Smooth muscle cell (in vitro differentiated cells): ENCODE results near the gene HRH3. TPM values are rescaled to one million over a fixed set of nuclear protein-coding genes. Genes with fewer than 3 reads are reported as not detected.

Experiments
- DNase-seq: peaks from one replicate; lab custom pipeline; 2025; ENCODE audit not compliant: unreplicated experiment; lab: John Stamatoyannopoulos, UW
- H2AFZ ChIP-seq: fragments of 200-600 bp; sonication (generic); 2 replicates; pipeline ENCODE4 v1.6.0; 2016; ENCODE audit warnings: antibody characterized with exemption, low read depth, mild to moderate bottlenecking
- H3F3A ChIP-seq: fragments of 200-600 bp; sonication (generic); 2 replicates; pipeline ENCODE4 v1.6.0; 2017; ENCODE audit warnings: antibody characterized with exemption, low read depth
- H3K27ac ChIP-seq: fragments of 200-600 bp; sonication (generic); 2 replicates; pipeline ENCODE4 v1.5.1; 2016; ENCODE audit warnings: low read depth, mild to moderate bottlenecking
- H3K27me3 ChIP-seq: fragments of 200-600 bp; sonication (generic); 2 replicates; pipeline ENCODE4 v1.6.1; 2016; ENCODE audit warnings: low read depth, mild to moderate bottlenecking
- H3K36me3 ChIP-seq: fragments of 200-600 bp; sonication (generic); 2 replicates; pipeline ENCODE4 v1.5.1; 2016; ENCODE audit warnings: low read depth
- H3K4me1 ChIP-seq: fragments of 200-600 bp; sonication (generic); 2 replicates; pipeline ENCODE4 v1.5.1; 2016; ENCODE audit warnings: low read depth
- H3K4me2 ChIP-seq: fragments of 200-600 bp; sonication (generic); 2 replicates; pipeline ENCODE4 v1.6.0; 2016; ENCODE audit warnings: mild to moderate bottlenecking
- H3K4me3 ChIP-seq: fragments of 200-600 bp; sonication (generic); 2 replicates; pipeline ENCODE4 v1.5.1; 2016; ENCODE audit warnings: mild to moderate bottlenecking
- H3K79me2 ChIP-seq: fragments of 200-600 bp; sonication (generic); 2 replicates; pipeline ENCODE4 v1.6.0; 2016; ENCODE audit warnings: low read depth, mild to moderate bottlenecking
- H3K9ac ChIP-seq: fragments of 200-600 bp; sonication (generic); 2 replicates; pipeline ENCODE4 v1.6.0; 2016; ENCODE audit warnings: low read depth
- H3K9me3 ChIP-seq: fragments of 200-600 bp; sonication (generic); replicated peaks from 2 replicates; pipeline ENCODE4 v1.5.1; 2016; ENCODE audit warnings: low read depth
- H4K20me1 ChIP-seq: fragments of 200-600 bp; sonication (generic); 2 replicates; pipeline ENCODE4 v1.6.0; 2016; ENCODE audit warnings: low read depth
- WGBS: methylation state at CpG from one replicate; pipeline ENCODE4 v1.1.7; 2016; ENCODE audit warnings: low lambda C conversion rate; 5-methylcytosine and 5-hydroxymethylcytosine counted together
- polyA plus RNA-seq: library from polyadenylated mRNA; unstranded; fragments of >200 nt; fragmentation: Nextera tagmentation; extraction: Ambion mirVana; gene quantifications from 2 replicates; pipeline ENCODE4 v1.2.1, GENCODE V29; 2016
- total RNA-seq: library from RNA; depleted of rRNA; stranded (reverse); fragments of >200 nt; gene quantifications from 2 replicates; pipeline ENCODE4 v1.2.3, GENCODE V29; 2014
- TF ChIP-seq, protein P1 (sequence below): fragments of 200-600 bp; sonication (generic); IDR thresholded peaks from 2 replicates; pipeline ENCODE4 v1.5.1; 2017; ENCODE audit warnings: borderline replicate concordance, mild to moderate bottlenecking, antibody characterized with exemption; ENCODE audit not compliant: insufficient read depth, poor library complexity, severe bottlenecking

HRH3 gene
- total and polyA plus RNA-seq, 2 experiments from 2014 or later = not detected

DNA sequence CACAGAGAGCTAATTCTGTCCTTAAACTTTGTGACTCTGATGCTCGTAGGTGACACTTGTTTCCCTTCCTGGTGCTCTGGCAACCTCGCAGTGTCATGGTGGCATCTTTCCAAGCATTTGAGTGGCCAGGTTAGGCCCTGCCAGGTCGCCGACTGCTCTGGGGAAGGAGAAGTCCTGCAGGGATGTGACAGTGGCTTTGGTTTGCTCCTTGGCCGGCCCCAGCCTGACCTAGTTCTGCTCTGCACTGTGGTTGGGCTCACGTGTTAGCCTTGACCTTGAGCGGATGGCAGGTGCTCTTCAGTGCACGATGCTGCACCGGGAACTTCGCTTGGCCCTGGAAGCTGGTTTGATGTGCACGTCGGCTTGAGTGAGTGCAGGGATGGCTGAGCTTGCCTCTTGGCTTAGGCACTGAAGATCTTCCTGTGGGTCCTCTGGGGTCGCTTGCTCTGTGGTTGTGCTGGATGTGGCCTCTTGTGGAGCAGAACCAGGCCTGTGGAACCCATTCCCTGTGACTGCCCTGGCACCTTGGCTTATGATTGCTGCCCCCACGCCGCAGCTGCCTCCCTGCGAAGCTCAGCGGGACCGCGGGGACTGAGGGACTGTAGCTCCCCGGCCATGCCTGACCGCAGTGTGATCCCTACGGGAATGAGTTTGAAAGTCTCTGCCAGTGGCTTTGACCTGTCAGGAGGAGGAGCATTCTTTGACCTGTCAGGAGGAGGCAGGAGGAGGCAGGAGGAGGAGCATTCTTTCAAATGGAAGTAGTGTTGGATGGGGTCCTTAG is 27.0 kb upstream of the HRH3 start:
- no peak overlapping the region for H3K4me2 ChIP-seq
- H3K36me3 ChIP-seq = no peaks in the 10 kb centered on the region
- no peak overlapping the region for H2AFZ ChIP-seq
- H3K9ac ChIP-seq = no peak overlapping the region
- DNase-seq = no peak
- WGBS = 94% methylated on average over 22 of the region's 22 CpGs
- TF ChIP-seq, protein P1, sequence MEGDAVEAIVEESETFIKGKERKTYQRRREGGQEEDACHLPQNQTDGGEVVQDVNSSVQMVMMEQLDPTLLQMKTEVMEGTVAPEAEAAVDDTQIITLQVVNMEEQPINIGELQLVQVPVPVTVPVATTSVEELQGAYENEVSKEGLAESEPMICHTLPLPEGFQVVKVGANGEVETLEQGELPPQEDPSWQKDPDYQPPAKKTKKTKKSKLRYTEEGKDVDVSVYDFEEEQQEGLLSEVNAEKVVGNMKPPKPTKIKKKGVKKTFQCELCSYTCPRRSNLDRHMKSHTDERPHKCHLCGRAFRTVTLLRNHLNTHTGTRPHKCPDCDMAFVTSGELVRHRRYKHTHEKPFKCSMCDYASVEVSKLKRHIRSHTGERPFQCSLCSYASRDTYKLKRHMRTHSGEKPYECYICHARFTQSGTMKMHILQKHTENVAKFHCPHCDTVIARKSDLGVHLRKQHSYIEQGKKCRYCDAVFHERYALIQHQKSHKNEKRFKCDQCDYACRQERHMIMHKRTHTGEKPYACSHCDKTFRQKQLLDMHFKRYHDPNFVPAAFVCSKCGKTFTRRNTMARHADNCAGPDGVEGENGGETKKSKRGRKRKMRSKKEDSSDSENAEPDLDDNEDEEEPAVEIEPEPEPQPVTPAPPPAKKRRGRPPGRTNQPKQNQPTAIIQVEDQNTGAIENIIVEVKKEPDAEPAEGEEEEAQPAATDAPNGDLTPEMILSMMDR = no peak
- peaks cover 100% of the 10 kb centered on the region for H4K20me1 ChIP-seq
- no peak overlapping the region for H3K27ac ChIP-seq
- peaks cover 100% of the 10 kb centered on the region for H3K79me2 ChIP-seq
- H3F3A ChIP-seq = no peaks in the 10 kb centered on the region
- H3K27me3 ChIP-seq = no peaks in the 10 kb centered on the region
- H3K9me3 ChIP-seq = no peaks in the 10 kb centered on the region
- H3K4me1 ChIP-seq = no peaks in the 10 kb centered on the region
- H3K4me3 ChIP-seq = no peak overlapping the region

DNA sequence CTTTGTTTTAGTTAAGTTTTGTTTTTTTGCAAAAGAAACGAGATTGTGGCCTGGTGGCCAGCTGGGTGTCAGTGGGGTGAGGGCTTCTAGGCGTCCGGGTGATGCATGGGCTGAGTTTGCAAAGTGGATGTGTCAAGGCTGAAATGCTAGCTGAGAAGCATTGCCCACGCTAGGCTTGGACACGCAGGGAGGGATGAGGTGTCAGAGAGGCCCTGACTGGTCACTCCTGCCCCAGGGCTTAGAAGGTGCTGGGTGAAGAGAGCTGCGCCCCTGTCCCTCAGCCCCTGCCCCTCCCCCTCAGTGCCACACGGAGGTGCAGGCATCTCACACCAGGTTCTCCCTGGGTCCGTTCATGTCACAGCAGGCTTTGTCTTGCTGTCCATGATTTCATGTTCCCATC is 26.4 kb upstream of the HRH3 start:
- H3K27ac ChIP-seq = no peak overlapping the region
- no peak overlapping the region for H3K9ac ChIP-seq
- H3K9me3 ChIP-seq = no peaks in the 10 kb centered on the region
- H3F3A ChIP-seq = no peaks in the 10 kb centered on the region
- no peaks in the 10 kb centered on the region for H3K36me3 ChIP-seq
- DNase-seq = no peak
- H3K4me1 ChIP-seq = no peaks in the 10 kb centered on the region
- H3K4me2 ChIP-seq = no peak overlapping the region
- H4K20me1 ChIP-seq = peaks cover 100% of the 10 kb centered on the region
- no peaks in the 10 kb centered on the region for H3K27me3 ChIP-seq
- H2AFZ ChIP-seq = no peak overlapping the region
- H3K4me3 ChIP-seq = no peak overlapping the region
- WGBS = 87% methylated on average over 8 of the region's 8 CpGs
- TF ChIP-seq, protein P1 = no peak
- H3K79me2 ChIP-seq = peaks cover 100% of the 10 kb centered on the region

DNA sequence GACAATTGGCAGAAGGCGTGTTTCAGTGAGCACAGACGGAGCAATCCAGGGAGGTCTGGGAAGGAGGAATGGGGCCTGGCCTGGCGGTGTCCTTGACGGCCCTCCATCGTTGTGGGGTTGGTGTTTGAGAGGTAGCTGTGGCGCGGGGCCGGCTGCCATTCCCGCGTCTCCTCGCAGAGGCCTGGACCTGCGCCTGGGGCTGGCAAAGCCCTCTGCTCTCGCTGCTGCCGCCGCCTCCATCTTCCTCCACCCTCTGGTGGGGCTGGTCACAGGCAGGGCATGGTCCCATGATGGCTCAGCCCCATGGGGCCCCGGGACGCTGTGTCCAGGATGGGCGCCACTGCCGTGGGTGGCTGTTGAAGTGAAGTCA is 25.8 kb upstream of the HRH3 start:
- DNase-seq = no peak
- H4K20me1 ChIP-seq = peaks cover 100% of the 10 kb centered on the region

More for the DNA sequence above, 25.8 kb upstream of the HRH3 start:
- H3K4me1 ChIP-seq = no peaks in the 10 kb centered on the region
- no peaks in the 10 kb centered on the region for H3F3A ChIP-seq
- H2AFZ ChIP-seq = no peak overlapping the region
- no peaks in the 10 kb centered on the region for H3K9me3 ChIP-seq
- no peaks in the 10 kb centered on the region for H3K36me3 ChIP-seq
- H3K4me3 ChIP-seq = no peak overlapping the region
- WGBS = 94% methylated on average over 19 of the region's 19 CpGs
- peaks cover 100% of the 10 kb centered on the region for H3K79me2 ChIP-seq
- no peaks in the 10 kb centered on the region for H3K27me3 ChIP-seq
- TF ChIP-seq, protein P1 = no peak
- no peak overlapping the region for H3K9ac ChIP-seq
- no peak overlapping the region for H3K27ac ChIP-seq
- H3K4me2 ChIP-seq = no peak overlapping the region
